MM.1S (cell line): Measurements from ENCODE around the gene UBXN7.

Experiments
- DNase-seq: peaks from one replicate; pipeline ENCODE4 v3.0.0-alpha.2; 2015
- H2AFZ ChIP-seq: fragments of 300-600 bp; sonication (generic); 2 replicates; pipeline ENCODE4 v1.6.0; 2016; ENCODE audit warnings: antibody characterized with exemption, low read length
- H3F3A ChIP-seq: fragments of 300-600 bp; sonication (generic); 2 replicates; pipeline ENCODE4 v1.6.1; 2016; ENCODE audit warnings: mild to moderate bottlenecking, antibody characterized with exemption, low read length, moderate library complexity, mixed read lengths; ENCODE audit not compliant: insufficient read depth
- H3K27ac ChIP-seq: fragments of 300-600 bp; sonication (generic); 2 replicates; pipeline ENCODE4 v1.5.1; 2016; ENCODE audit warnings: mild to moderate bottlenecking, low read length
- H3K27me3 ChIP-seq: fragments of 300-600 bp; sonication (generic); replicated peaks from 2 replicates; pipeline ENCODE4 v1.6.0; 2016; ENCODE audit warnings: low read length; ENCODE audit not compliant: insufficient read depth
- H3K36me3 ChIP-seq: fragments of 300-600 bp; sonication (generic); replicated peaks from 2 replicates; pipeline ENCODE4 v1.6.1; 2016; ENCODE audit warnings: mild to moderate bottlenecking, low read length, mixed read lengths; ENCODE audit not compliant: insufficient read depth
- H3K4me1 ChIP-seq: fragments of 300-600 bp; sonication (generic); 2 replicates; pipeline ENCODE4 v1.6.1; 2016; ENCODE audit warnings: low read length, mixed read lengths
- H3K4me2 ChIP-seq: fragments of 300-600 bp; sonication (generic); 2 replicates; pipeline ENCODE4 v1.6.0; 2016; ENCODE audit warnings: low read depth, low read length
- H3K4me3 ChIP-seq: fragments of 300-600 bp; sonication (generic); 2 replicates; pipeline ENCODE4 v1.5.1; 2016; ENCODE audit warnings: low read length, mixed read lengths
- H3K79me2 ChIP-seq: fragments of 300-600 bp; sonication (generic); 2 replicates; pipeline ENCODE4 v1.6.1; 2016; ENCODE audit warnings: mixed run types, low read length, mixed read lengths
- H3K9ac ChIP-seq: fragments of 300-600 bp; sonication (generic); 2 replicates; pipeline ENCODE4 v1.6.1; 2016; ENCODE audit warnings: low read length, mixed read lengths
- H3K9me2 ChIP-seq: fragments of 300-600 bp; sonication (generic); replicated peaks from 2 replicates; pipeline ENCODE4 v1.6.1; 2016; ENCODE audit warnings: mild to moderate bottlenecking, low read length, mixed read lengths; ENCODE audit not compliant: insufficient read depth
- H3K9me3 ChIP-seq: fragments of 300-600 bp; sonication (generic); replicated peaks from 2 replicates; pipeline ENCODE4 v1.6.1; 2016; ENCODE audit warnings: mild to moderate bottlenecking, low read length, mixed read lengths; ENCODE audit not compliant: insufficient read depth
- H4K20me1 ChIP-seq: fragments of 300-600 bp; sonication (generic); 2 replicates; pipeline ENCODE4 v1.6.1; 2016; ENCODE audit warnings: mild to moderate bottlenecking, low read length, moderate library complexity, mixed read lengths; ENCODE audit not compliant: insufficient read depth
- EZH2 ChIP-seq: fragments of 300-600 bp; sonication (generic); optimal IDR thresholded peaks from 2 replicates; pipeline ENCODE3; 2017; ENCODE audit warnings: low read depth, mild to moderate bottlenecking, antibody characterized with exemption, low read length, mixed read lengths
- EZH2phosphoT487 ChIP-seq: fragments of 300-600 bp; sonication (generic); IDR thresholded peaks from 2 replicates; pipeline ENCODE4 v1.6.1; 2018; ENCODE audit warnings: antibody characterized with exemption, low read length
- TF ChIP-seq, protein P1 (sequence below): fragments of 300-600 bp; sonication (generic); IDR thresholded peaks from 2 replicates; pipeline ENCODE4 v1.5.1; 2016; ENCODE audit warnings: antibody characterized with exemption, low read length, mixed read lengths

Gene UBXN7

DNA sequence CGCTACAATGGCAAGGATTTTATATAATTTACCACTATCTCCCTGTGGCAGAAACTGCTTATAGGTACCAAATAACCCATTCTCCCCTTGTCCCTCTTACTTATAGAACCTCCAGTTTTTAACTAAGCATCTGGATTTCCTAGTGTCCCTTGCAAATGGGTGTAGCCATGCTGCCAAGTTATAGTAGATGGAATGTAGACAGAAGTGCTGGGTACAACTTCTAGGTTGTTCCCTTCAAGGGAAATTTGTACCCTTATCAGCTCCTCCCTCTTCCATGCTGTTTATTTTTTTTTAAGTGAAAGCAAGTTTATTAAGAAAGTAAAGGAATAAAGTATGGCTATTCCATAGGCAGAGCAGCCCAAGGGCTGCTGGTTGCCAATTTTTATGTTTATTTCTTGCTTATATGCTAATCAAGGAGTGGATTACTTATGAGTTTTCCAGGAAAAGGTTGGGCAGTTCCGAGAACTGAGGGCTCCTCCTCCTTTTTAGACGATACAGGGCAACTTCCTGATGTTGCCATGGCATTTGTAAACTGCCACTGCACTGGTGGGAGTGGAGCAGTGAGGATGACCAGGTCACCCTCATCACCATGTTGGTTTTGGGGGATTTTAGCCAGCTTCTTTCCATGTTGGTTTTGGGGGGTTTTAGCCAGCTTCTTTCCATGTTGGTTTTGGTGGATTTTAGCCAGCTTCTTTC, 53.9 kb downstream of the UBXN7 start:
- Histone ChIP-seq H3K9me3 (no peaks in the 10 kb centered on the region), H3F3A (no peaks in the 10 kb centered on the region), H3K27ac (no peak overlapping the region), H3K9ac (no peak overlapping the region), H3K4me2 (no peak overlapping the region), H2AFZ (no peak overlapping the region), H3K27me3 (no peaks in the 10 kb centered on the region), H3K79me2 (peaks cover 8% of the 10 kb centered on the region; the same call in 1 of the 2 replicates), H4K20me1 (no peaks in the 10 kb centered on the region), H3K9me2 (no peaks in the 10 kb centered on the region), H3K4me1 (no peaks in the 10 kb centered on the region), H3K4me3 (no peak overlapping the region), H3K36me3 (peaks cover 6% of the 10 kb centered on the region; the same call in 1 of the 2 replicates)
- TF ChIP-seq EZH2phosphoT487 (no peak), EZH2 (no peak)
- TF ChIP-seq, protein P1, sequence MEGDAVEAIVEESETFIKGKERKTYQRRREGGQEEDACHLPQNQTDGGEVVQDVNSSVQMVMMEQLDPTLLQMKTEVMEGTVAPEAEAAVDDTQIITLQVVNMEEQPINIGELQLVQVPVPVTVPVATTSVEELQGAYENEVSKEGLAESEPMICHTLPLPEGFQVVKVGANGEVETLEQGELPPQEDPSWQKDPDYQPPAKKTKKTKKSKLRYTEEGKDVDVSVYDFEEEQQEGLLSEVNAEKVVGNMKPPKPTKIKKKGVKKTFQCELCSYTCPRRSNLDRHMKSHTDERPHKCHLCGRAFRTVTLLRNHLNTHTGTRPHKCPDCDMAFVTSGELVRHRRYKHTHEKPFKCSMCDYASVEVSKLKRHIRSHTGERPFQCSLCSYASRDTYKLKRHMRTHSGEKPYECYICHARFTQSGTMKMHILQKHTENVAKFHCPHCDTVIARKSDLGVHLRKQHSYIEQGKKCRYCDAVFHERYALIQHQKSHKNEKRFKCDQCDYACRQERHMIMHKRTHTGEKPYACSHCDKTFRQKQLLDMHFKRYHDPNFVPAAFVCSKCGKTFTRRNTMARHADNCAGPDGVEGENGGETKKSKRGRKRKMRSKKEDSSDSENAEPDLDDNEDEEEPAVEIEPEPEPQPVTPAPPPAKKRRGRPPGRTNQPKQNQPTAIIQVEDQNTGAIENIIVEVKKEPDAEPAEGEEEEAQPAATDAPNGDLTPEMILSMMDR = no peak
- DNase-seq = no peak

DNA sequence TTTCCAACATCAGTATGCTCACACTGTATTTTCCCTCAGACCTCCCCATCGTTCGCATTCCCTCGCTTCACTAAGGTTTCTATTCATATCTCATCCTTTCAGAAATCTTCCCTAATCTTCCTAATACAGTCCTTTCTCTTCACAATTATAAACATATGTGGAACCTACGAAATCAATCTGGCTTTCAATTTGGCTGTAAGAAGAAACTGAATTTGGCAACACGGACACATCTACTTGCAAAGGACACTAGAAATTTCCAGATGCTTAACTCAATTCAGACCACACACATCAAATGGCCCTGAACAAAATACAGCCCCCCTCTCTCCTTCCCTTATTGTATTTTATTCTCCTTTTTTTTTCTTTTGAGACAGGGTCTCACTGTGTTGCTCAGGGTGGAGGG, 54.9 kb downstream of the UBXN7 start:
- no peak overlapping the region for H3K4me3 ChIP-seq
- no peak overlapping the region for H3K27ac ChIP-seq
- TF ChIP-seq EZH2 (no peak), EZH2phosphoT487 (no peak)
- TF ChIP-seq, protein P1 = no peak
- H4K20me1 ChIP-seq = no peaks in the 10 kb centered on the region
- H2AFZ ChIP-seq = no peak overlapping the region
- no peaks in the 10 kb centered on the region for H3K9me2 ChIP-seq
- H3K27me3 ChIP-seq = no peaks in the 10 kb centered on the region
- no peak for DNase-seq
- no peak overlapping the region for H3K9ac ChIP-seq
- H3K4me2 ChIP-seq = no peak overlapping the region
- H3K79me2 ChIP-seq = peaks cover 10% of the 10 kb centered on the region; the same call in 1 of the 2 replicates
- no peaks in the 10 kb centered on the region for H3F3A ChIP-seq
- H3K9me3 ChIP-seq = no peaks in the 10 kb centered on the region
- no peaks in the 10 kb centered on the region for H3K4me1 ChIP-seq
- peaks cover 9% of the 10 kb centered on the region; the same call in 1 of the 2 replicates for H3K36me3 ChIP-seq

DNA sequence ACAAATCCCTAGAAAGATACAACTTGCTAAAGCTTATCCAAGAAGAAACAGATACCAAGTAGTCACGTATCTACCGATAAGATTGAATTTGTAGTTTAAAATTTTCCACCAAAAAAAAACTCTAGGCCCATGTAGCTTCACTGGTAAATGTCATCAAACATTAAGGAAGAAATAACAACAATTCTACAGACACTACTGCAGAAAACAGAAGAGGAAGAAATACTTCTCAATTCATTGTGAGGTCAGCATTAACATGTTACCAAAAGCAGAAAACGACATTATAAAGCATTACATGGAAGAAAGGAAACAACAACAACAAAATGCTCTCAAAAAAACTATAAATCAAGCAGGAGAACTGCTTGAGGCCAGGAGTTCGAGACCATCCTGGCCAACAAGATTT, 66.5 kb downstream of the UBXN7 start:
- Histone ChIP-seq H3K9me3 (no peaks in the 10 kb centered on the region), H3K79me2 (no peaks in the 10 kb centered on the region), H3K4me2 (no peak overlapping the region), H3K27me3 (no peaks in the 10 kb centered on the region), H3K27ac (no peak overlapping the region), H3K4me3 (no peak overlapping the region), H3F3A (0 out of 2 replicates have a peak, but pooled peaks cover 3% of the 10 kb centered on the region), H3K36me3 (0 out of 2 replicates have a peak, but pooled peaks cover 6% of the 10 kb centered on the region), H3K9ac (no peak overlapping the region), H2AFZ (no peak overlapping the region), H3K9me2 (no peaks in the 10 kb centered on the region), H3K4me1 (no peaks in the 10 kb centered on the region), H4K20me1 (no peaks in the 10 kb centered on the region)
- no peak for TF ChIP-seq EZH2phosphoT487
- no peak for TF ChIP-seq EZH2
- TF ChIP-seq, protein P1 = no peak
- no peak for DNase-seq
